D341Med (cell line): ENCODE results near the gene DDC.
"Not testable (repeated sequence)": the region's sequence is repeated elsewhere in the genome, so short reads cannot be mapped to it uniquely, and the experiment has no call there.

Source experiments
- DNase-seq: peaks from one replicate; pipeline ENCODE4 v3.0.0; 2012; ENCODE audit warnings: low spot score

Gene DDC

GRCh38 chr7:50554431-50555322 is 10.5 kb downstream of the DDC start:
- no peak for DNase-seq

- DNase-seq, result no peak
Measured at GRCh38 chr7:50553973-50554372, 11.2 kb downstream of the DDC start.

GRCh38 chr7:50552921-50553320 is 12.3 kb downstream of the DDC start:
- no peak for DNase-seq

GRCh38 chr7:50552139-50552538 is 13.1 kb downstream of the DDC start:
- no peak for DNase-seq

GRCh38 chr7:50545613-50546012 is 19.6 kb downstream of the DDC start:
- not testable (repeated sequence) for DNase-seq

- DNase-seq, result no peak
Measured at GRCh38 chr7:50544992-50545391, 20.2 kb downstream of the DDC start.

GRCh38 chr7:50543776-50544442 is 21.3 kb downstream of the DDC start:
- DNase-seq, result no peak

GRCh38 chr7:50542132-50542531 is 23.1 kb downstream of the DDC start:
- no peak for DNase-seq

- no peak for DNase-seq
Measured at GRCh38 chr7:50540785-50541579, 24.2 kb downstream of the DDC start.

GRCh38 chr7:50539725-50540124 is 25.5 kb downstream of the DDC start:
- DNase-seq, result no peak

- DNase-seq, result no peak
Measured at GRCh38 chr7:50538478-50538877, 26.7 kb downstream of the DDC start.

- DNase-seq, result no peak
Measured at GRCh38 chr7:50537417-50537816, 27.8 kb downstream of the DDC start.

GRCh38 chr7:50535291-50535711 is 29.9 kb downstream of the DDC start:
- not testable (repeated sequence) for DNase-seq

- DNase-seq, result no peak
Measured at GRCh38 chr7:50534690-50535290, 30.4 kb downstream of the DDC start.

- DNase-seq, result no peak
Measured at GRCh38 chr7:50533866-50534265, 31.3 kb downstream of the DDC start.

GRCh38 chr7:50531928-50532327 is 33.3 kb downstream of the DDC start:
- DNase-seq, result no peak

- no peak for DNase-seq
Measured at GRCh38 chr7:50531401-50531911, 33.7 kb downstream of the DDC start.

GRCh38 chr7:50530766-50531165 is 34.4 kb downstream of the DDC start:
- DNase-seq, result no peak

- DNase-seq, result no peak
Measured at GRCh38 chr7:50529093-50529862, 35.9 kb downstream of the DDC start.

- no peak for DNase-seq
Measured at GRCh38 chr7:50528266-50529092, 36.7 kb downstream of the DDC start.
